GM12891 (cell line): Measurements from ENCODE around the gene ROCK2.

Source experiments
- DNase-seq: peaks from one replicate; pipeline ENCODE4 v3.0.0; 2011; ENCODE audit warnings: low spot score; ENCODE audit not compliant: insufficient read length
- FAIRE-seq: peaks from 2 replicates; lab custom pipeline; 2011; peaks lifted over from hg19 to GRCh38; lab: Jason Lieb, UNC
- PAX5 ChIP-seq: IDR thresholded peaks from 2 replicates; pipeline ENCODE4 v1.6.1; 2011; ENCODE audit warnings: low read length, moderate library complexity, mild to moderate bottlenecking; ENCODE audit not compliant: insufficient read depth, severe bottlenecking
- POLR2A ChIP-seq: IDR thresholded peaks from 2 replicates; pipeline ENCODE4 v1.6.1; 2011; ENCODE audit warnings: low read depth, low read length, control low read depth
- POLR2AphosphoS5 ChIP-seq: IDR thresholded peaks from 2 replicates; pipeline ENCODE4 v1.6.1; 2011; ENCODE audit warnings: low read depth, low read length, control low read depth
- POU2F2 ChIP-seq: IDR thresholded peaks from 2 replicates; pipeline ENCODE4 v1.6.1; 2011; ENCODE audit warnings: low read depth, mild to moderate bottlenecking, control low read depth, low read length, moderate library complexity
- SPI1 ChIP-seq: IDR thresholded peaks from 2 replicates; pipeline ENCODE4 v1.6.1; 2011; ENCODE audit warnings: low read depth, low read length, control low read depth
- TAF1 ChIP-seq: IDR thresholded peaks from 2 replicates; pipeline ENCODE4 v1.6.1; 2011; ENCODE audit warnings: low read depth, low read length, control low read depth

The ROCK2 gene

DNA sequence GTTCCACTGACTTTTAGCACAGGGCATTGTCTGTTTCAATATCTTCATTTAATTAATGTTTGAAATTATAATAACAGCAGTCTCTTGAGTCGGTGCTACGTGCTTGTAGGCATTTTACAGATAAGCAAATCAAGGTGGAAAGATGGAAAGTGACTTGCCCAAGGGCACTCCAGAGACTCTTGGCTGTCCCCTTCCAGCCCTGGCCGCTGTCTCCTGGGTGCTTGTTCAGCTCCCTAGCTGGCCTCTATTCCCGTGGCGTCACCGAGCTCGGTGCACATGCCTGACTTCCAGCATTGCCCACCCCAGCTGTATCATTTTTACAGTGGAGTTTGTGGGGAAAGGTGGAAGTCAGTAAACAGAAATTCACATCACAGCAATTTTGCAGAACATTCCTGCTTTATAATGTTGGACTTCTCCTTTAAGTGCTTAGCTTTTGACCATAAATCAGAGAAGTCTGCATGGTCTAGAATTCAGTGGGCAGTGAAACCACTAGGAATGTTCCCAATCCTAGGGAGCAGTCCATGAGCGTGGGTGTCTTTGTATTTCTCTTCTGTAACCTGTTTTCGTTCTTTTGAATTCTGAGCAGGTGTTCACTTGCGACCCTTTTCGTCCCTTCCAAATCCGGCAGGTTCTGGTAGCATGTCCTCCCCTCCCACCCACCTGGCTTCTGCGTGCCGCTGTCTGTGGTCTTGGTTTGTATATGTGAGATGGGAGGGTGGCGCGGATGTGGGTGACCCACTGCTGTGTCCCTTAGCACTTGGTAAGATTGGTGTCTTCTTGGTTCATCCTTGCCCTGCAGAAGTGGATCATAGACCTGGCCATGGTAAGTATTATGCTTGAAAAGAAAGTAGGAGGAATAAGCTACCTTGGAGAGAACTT lies 180.8 kb downstream of the ROCK2 start:
- TF ChIP-seq POLR2A: no peak
- no peak for TF ChIP-seq TAF1
- TF ChIP-seq SPI1: no peak
- TF ChIP-seq POLR2AphosphoS5: no peak
- no peak for TF ChIP-seq POU2F2
- no peak for TF ChIP-seq PAX5
- DNase-seq (no peak), FAIRE-seq (no peak)

DNA sequence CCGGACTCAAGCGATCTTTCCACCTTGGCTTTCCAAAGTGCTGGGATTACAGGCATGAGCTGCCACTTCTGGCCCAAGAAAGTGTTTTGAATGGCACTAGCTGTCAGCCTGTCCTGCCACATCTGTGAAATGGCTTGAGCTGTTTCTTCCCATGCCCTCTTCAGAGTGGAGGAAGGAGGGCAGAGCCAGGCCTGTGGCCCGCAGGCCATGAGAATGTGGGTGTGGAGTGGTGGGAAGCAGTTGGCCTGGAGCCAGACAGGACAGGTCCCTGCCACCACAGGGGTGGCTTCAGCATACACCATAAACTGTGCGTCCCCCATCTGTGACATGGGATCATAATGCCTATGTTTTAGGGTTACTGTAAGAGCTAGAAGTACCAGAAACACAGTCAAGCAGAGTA lies 182.7 kb downstream of the ROCK2 start:
- no peak for TF ChIP-seq POLR2A
- TF ChIP-seq PAX5: no peak
- no peak for TF ChIP-seq POU2F2
- no peak for DNase-seq
- FAIRE-seq: no peak

DNA sequence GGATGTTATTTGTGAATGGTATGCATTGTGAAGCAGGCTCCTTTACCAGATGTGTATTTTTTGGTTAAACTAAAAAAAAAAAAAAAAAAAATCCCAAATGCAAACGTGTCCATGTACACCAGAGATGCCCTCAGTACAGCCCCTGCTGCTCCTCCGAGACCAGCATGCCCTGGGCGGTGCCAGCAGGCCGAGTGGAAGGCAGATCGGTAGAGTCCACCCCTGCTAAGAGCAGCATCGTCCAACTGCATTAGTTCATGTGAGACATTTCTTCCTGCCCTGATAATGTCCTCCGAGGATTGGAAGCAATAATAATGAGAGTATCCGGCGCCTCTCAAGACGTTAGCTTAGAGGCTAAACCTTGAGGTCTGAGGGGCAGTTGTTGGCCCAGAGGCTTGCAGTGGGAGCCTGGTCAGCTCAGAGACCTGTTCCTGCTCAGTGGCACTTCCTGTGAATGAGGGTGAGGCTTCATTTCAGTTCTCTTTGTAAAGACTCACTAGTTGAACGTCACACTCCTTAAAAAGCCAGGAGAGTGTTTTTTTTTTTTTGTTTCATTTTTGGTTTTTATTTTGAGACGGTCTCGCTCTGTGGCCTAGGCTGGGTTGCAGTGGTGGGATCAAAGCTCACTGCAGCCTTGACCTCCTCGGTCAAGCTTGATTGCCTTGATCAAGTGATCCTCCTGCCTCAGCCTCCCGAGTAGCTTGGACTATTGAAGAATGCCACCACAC lies 183.5 kb downstream of the ROCK2 start:
- FAIRE-seq (no peak), DNase-seq (no peak)
- TF ChIP-seq SPI1: 0 out of 2 replicates have a peak, but pooled peaks have one; percentile 28
- peak; percentile 49 for TF ChIP-seq PAX5
- TF ChIP-seq TAF1: no peak
- TF ChIP-seq POU2F2: no peak

DNA sequence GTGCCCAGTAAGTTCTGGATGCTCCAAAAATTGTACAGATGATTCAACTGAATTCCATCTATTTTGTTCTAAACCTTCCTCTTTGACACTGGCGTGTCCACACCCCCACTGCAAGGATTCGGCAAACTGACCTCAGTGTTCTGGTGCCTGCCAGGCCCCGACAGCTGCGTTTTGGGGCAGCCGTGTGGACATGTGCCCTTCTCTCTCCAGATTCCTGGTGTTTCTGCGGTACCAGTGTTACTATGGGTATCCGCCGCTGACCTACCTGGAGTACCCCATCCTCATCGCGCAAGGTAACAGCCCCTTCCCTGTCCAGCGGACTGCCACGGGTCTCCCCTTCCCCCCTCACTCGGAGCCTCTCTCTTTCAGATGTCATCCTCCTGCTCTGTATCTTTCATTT lies 184.2 kb downstream of the ROCK2 start:
- FAIRE-seq (peak; percentile 5), DNase-seq (no peak)
- TF ChIP-seq SPI1 (no peak), TAF1 (no peak), POLR2A (no peak), POU2F2 (no peak), PAX5 (no peak), POLR2AphosphoS5 (no peak)

DNA sequence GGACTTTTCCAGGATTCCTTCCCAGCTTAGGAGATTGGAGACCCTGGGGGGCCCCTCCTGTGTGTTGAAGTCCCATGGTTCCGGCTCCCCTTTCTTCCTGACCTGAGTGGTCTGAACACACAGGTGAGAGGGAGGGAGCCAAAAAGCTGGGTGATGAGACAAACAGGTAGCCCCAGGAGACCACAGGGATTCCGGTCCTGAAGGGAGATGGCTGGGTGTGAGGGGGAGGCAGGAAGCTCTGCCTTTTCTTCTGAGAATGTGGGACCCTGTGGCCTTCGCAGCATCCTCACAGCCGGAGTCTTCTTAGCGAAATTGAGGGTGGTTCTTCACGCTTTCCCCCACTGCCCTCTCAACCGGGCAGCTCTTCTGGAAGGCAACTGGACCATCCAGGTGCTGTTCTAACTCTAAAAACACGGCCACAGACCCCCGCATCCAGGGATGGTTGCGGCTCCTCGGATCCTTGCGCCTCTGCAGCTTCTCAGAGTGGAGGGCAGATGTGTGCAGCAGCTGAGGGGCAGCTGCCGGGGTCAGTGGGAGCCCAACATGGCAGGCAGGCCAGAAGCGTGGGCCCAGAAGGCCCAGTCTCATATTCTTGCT lies 184.8 kb downstream of the ROCK2 start:
- FAIRE-seq (no peak), DNase-seq (no peak)
- TF ChIP-seq PAX5 (no peak), POU2F2 (no peak), POLR2A (no peak), POLR2AphosphoS5 (no peak), TAF1 (no peak), SPI1 (no peak)

DNA sequence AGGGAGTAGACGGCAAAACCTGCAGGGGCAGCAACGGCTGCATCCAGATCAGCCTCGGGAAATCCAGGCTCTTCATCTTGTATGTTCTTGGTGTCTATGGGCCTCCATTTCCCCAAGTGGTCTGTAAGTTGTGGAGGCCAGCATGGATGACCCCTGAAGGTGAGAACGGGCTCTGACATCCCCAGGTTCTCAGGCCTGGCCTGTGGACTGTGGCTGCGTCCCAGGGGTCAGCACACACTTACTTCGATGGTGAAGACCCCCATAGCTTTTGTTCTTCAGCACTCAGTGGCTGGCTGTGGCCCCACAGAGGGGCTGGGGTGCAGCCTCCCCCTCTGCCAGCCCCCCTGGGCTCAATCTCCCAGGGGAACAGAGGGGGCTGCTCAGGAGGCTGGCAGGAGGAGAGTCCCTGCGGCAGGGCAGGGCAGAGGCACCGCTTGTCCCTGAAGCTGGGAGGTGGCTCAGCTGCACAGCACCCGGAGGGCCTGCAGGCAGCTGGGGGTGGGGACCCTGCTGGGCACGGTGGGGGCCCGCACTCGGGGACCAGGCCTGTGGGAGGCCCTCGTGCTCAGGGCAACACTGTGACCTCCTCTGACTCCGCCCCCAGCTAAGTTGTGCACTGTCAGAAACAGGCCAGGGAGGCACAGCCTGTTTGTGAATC lies 185.4 kb downstream of the ROCK2 start:
- DNase-seq (no peak), FAIRE-seq (no peak)
- TF ChIP-seq POLR2AphosphoS5: no peak
- no peak for TF ChIP-seq POLR2A
- no peak for TF ChIP-seq PAX5

DNA sequence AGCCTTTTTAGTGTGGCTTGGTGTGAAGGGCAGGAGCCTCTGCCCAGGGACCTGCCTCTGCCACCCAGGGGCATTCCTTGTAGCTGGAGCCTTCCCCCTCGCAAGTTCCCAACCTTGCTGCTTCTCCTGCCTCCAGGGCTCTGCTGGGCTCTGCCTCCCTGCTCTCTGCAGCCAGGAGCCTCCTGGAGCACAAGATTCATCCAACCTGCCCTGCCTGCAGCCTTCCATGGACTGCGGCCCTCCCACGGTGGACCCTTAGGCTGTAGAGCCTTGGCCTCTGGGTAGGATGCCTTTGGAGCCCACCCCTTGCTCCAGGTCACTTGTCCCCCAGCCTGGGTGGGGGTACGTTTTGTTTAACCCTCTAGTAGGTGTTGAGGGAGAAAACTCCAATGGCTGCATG lies 186.7 kb downstream of the ROCK2 start:
- FAIRE-seq (no peak), DNase-seq (no peak)
- no peak for TF ChIP-seq TAF1
- no peak for TF ChIP-seq SPI1
- no peak for TF ChIP-seq POLR2A
- no peak for TF ChIP-seq PAX5
- no peak for TF ChIP-seq POU2F2
- no peak for TF ChIP-seq POLR2AphosphoS5

DNA sequence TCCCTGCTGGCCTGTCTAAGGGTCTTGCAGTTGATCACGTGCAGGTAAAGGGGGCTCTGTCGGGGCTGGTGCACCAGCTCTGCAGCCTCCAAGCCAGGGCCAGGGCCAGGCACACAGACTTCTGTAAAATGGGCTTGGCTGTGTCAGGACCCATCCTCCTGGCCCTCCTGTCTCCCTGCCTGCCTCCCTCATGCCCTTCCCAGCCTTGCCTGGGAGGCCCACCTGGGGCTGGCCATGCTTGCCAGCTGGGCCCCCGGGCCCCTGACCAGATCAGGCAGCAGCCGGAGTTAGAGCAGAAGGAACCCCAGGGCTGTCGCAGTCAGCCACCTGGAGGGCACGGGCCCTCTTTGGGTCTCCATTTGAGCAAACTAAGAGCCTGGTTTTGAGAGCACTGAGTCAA lies 187.1 kb downstream of the ROCK2 start:
- no peak for TF ChIP-seq POLR2A
- no peak for TF ChIP-seq SPI1
- TF ChIP-seq POU2F2: no peak
- TF ChIP-seq PAX5: no peak
- TF ChIP-seq POLR2AphosphoS5: no peak
- TF ChIP-seq TAF1: no peak
- DNase-seq (no peak), FAIRE-seq (no peak)

DNA sequence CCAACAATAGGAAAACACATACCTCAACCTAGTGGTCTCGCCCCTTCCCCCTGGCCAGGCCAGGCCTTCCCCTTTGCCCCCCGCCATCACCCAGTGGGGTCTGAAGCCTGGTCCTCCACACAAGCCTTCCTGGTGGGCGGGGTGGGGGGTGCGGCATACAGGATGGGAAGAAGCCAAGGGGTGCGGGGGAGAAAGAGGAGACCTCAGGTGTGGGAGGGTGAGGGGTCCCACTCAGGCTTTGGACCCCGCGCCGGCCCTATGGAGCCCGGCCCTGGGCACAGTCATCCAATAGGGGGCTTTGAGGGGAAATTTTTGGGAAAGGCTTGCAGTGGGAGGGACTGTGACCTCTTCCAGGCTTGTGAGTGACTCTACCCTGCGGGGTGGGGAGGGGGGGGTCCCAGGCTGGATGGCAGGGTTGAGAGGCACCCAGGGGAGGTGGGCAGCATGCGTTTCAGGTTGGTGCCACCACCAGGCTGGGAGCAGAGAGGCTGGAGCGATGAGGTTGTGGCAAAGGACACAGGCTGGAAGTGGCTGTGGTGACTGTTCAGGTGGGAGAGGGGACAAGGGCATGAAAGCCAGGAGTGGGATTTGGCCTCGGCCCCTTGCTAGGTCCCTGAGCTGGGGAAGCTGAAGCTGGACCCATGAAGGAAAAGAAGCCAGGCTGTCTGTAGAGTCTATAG lies 187.9 kb downstream of the ROCK2 start:
- TF ChIP-seq POLR2A: no peak
- no peak for TF ChIP-seq POU2F2
- TF ChIP-seq PAX5: no peak
- no peak for TF ChIP-seq TAF1
- no peak for TF ChIP-seq POLR2AphosphoS5
- TF ChIP-seq SPI1: no peak
- FAIRE-seq (no peak), DNase-seq (no peak)
